Ovary (tissue), 3 donors: ENCODE results near the gene SLC5A12.

Experiments
- EP300 ChIP-seq: sonication (generic); formaldehyde crosslinking; IDR thresholded peaks from one replicate; pipeline ENCODE4 v1.6.1; 2017; ENCODE audit warnings: antibody characterized with exemption
- TF ChIP-seq, protein P1 (sequence below), 3 donors: fragments of 450-650 bp in 2 of 3; fragments of 200-600 bp in 1 of 3; IDR thresholded peaks; one replicate each; pipeline versions ENCODE4 v1.5.1 to v1.8.0; 2016 to 2022; ENCODE audit warnings: antibody characterized with exemption in 3 of 3, mild to moderate bottlenecking in 1 of 3
- donor health status: DM: no; HTN: no; CAD: no.

- TF ChIP-seq, protein P1, sequence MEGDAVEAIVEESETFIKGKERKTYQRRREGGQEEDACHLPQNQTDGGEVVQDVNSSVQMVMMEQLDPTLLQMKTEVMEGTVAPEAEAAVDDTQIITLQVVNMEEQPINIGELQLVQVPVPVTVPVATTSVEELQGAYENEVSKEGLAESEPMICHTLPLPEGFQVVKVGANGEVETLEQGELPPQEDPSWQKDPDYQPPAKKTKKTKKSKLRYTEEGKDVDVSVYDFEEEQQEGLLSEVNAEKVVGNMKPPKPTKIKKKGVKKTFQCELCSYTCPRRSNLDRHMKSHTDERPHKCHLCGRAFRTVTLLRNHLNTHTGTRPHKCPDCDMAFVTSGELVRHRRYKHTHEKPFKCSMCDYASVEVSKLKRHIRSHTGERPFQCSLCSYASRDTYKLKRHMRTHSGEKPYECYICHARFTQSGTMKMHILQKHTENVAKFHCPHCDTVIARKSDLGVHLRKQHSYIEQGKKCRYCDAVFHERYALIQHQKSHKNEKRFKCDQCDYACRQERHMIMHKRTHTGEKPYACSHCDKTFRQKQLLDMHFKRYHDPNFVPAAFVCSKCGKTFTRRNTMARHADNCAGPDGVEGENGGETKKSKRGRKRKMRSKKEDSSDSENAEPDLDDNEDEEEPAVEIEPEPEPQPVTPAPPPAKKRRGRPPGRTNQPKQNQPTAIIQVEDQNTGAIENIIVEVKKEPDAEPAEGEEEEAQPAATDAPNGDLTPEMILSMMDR (IDR thresholded peaks at IDR 0.05) = no peak
- TF ChIP-seq EP300 = no peak
These were observed 7.4 kb upstream of the SLC5A12 start for GRCh38 chr11:26729284-26729683.
